ENCODE results near the gene MC1R. TPM values are rescaled to one million over a fixed set of nuclear protein-coding genes. Genes with fewer than 3 reads are reported as not detected.
A peak's percentile ranks its signal among the peaks of the same experiment; 100 is the strongest.

MC1R gene
- total RNA-seq, 1 donor from 2014 or later, result 2.9 TPM

DNA sequence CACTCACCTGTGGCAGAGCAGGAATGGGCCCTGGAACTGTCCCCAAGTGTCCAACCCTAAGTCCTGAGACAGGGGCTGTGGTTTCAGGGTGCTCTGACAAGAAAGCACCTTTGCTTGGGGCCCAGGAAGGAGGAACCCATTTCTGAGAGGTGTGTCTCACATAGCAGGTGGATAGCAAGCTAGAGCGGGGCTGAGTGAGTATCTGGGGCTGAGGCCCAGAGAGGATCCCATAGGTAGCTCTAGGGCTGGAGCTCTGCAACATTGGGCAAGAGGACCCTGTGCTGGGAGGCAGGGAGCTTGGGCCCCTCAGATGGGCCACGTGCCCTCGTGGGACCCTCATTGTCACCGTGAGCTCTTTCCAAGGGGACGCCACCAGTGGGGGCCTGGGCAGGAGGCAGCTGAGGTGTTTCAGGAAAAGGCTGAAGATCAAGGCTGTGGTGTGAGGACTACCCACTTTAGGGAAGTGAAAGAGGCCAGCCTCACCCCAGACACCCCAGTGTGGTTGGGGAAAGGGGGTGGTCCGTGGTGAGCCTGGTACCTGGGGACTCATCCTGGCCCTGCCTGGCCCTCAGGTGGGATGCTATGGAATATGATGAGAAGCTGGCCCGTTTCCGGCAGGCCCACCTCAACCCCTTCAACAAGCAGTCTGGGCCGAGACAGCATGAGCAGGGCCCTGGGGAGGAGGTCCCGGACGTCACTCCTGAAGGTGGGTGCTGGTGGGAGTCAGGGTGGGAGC lies 35.2 kb downstream of the MC1R start:
- Mint-ChIP-seq H3K4me3 (ENCODE audit: unreplicated experiment) (no peak overlapping the region), H3K27me3 (ENCODE audit: unreplicated experiment) (peaks cover 14% of the 10 kb centered on the region), H3K36me3 (ENCODE audit: low read depth, unreplicated experiment) (peaks cover 21% of the 10 kb centered on the region), H3K4me1 (ENCODE audit: unreplicated experiment) (peaks cover 7% of the 10 kb centered on the region), H3K9me3 (ENCODE audit: unreplicated experiment) (no peaks in the 10 kb centered on the region), H3K27ac (ENCODE audit: unreplicated experiment) (no peak overlapping the region)
- TF ChIP-seq, protein P1, sequence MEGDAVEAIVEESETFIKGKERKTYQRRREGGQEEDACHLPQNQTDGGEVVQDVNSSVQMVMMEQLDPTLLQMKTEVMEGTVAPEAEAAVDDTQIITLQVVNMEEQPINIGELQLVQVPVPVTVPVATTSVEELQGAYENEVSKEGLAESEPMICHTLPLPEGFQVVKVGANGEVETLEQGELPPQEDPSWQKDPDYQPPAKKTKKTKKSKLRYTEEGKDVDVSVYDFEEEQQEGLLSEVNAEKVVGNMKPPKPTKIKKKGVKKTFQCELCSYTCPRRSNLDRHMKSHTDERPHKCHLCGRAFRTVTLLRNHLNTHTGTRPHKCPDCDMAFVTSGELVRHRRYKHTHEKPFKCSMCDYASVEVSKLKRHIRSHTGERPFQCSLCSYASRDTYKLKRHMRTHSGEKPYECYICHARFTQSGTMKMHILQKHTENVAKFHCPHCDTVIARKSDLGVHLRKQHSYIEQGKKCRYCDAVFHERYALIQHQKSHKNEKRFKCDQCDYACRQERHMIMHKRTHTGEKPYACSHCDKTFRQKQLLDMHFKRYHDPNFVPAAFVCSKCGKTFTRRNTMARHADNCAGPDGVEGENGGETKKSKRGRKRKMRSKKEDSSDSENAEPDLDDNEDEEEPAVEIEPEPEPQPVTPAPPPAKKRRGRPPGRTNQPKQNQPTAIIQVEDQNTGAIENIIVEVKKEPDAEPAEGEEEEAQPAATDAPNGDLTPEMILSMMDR (IDR thresholded peaks at IDR 0.05; ENCODE audit: unreplicated experiment), result no peak
- DNase-seq (ENCODE audit: low spot score), result no peak

DNA sequence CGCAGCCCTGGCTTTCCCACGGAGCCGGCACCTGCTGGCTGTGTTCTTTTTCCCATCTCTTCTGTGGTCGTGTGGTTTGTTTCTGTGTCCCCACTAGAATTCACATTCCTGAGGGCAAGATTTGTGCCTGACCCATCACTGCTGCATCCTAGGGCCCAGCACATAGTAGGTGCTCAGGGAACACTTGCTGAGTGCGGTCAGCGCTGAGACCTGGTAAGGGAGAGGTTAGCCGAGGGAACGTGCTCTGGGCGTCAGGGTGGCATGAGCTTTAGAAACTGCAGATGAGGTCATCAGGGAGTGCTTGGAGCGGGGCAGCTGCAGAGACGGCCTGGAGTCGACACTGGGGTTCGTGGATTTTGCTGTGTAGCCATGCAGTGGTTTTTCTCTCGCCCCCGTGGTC lies 35.8 kb downstream of the MC1R start:
- DNase-seq (ENCODE audit: low spot score), result no peak
- TF ChIP-seq, protein P1 (IDR thresholded peaks at IDR 0.05; ENCODE audit: unreplicated experiment), result no peak
- no peak overlapping the region for H3K4me3 Mint-ChIP-seq (ENCODE audit: unreplicated experiment)
- peaks cover 7% of the 10 kb centered on the region for H3K4me1 Mint-ChIP-seq (ENCODE audit: unreplicated experiment)
- no peak overlapping the region for H3K27ac Mint-ChIP-seq (ENCODE audit: unreplicated experiment)
- peaks cover 14% of the 10 kb centered on the region for H3K27me3 Mint-ChIP-seq (ENCODE audit: unreplicated experiment)
- H3K36me3 Mint-ChIP-seq (ENCODE audit: low read depth, unreplicated experiment), result peaks cover 27% of the 10 kb centered on the region
- H3K9me3 Mint-ChIP-seq (ENCODE audit: unreplicated experiment), result no peaks in the 10 kb centered on the region

DNA sequence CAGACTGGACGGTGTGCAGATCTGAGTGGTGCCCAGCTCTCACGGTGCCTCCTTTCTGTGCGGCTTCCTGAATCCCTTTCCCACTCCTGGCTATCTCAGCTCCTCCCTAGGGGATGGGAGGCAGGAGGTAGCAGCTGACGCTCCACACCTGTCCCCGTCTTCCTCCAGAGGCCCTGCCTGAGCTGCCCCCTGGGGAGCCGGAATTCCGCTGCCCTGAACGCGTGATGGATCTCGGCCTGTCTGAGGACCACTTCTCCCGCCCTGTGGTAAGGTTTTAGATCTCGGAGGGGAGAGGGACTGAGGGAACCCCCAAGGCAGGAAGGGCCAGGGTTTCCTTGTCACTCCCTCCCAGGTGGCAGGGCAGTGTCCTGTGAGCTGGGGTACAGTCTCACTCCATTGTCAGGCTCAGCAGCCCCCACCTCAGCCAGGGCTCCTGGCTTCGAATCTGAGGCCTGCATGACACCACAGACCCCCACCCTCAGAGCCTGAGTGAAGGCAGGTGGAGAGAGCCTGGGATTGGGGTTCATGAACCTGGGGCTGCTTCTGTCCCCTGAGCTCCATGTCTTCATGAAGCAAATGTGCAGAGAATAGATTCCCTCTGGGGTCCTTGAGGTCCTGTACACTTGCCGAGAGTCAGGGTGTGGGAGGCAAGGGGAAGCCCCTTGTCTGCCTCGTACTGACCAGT lies 36.5 kb downstream of the MC1R start:
- H3K9me3 Mint-ChIP-seq (ENCODE audit: unreplicated experiment), result no peaks in the 10 kb centered on the region
- no peak overlapping the region for H3K4me3 Mint-ChIP-seq (ENCODE audit: unreplicated experiment)
- TF ChIP-seq, protein P1 (IDR thresholded peaks at IDR 0.05; ENCODE audit: unreplicated experiment), result no peak
- H3K27me3 Mint-ChIP-seq (ENCODE audit: unreplicated experiment), result peaks cover 8% of the 10 kb centered on the region
- peaks cover 3% of the 10 kb centered on the region for H3K4me1 Mint-ChIP-seq (ENCODE audit: unreplicated experiment)
- no peak overlapping the region for H3K27ac Mint-ChIP-seq (ENCODE audit: unreplicated experiment)
- peaks cover 32% of the 10 kb centered on the region for H3K36me3 Mint-ChIP-seq (ENCODE audit: low read depth, unreplicated experiment)
- DNase-seq (ENCODE audit: low spot score), result no peak

DNA sequence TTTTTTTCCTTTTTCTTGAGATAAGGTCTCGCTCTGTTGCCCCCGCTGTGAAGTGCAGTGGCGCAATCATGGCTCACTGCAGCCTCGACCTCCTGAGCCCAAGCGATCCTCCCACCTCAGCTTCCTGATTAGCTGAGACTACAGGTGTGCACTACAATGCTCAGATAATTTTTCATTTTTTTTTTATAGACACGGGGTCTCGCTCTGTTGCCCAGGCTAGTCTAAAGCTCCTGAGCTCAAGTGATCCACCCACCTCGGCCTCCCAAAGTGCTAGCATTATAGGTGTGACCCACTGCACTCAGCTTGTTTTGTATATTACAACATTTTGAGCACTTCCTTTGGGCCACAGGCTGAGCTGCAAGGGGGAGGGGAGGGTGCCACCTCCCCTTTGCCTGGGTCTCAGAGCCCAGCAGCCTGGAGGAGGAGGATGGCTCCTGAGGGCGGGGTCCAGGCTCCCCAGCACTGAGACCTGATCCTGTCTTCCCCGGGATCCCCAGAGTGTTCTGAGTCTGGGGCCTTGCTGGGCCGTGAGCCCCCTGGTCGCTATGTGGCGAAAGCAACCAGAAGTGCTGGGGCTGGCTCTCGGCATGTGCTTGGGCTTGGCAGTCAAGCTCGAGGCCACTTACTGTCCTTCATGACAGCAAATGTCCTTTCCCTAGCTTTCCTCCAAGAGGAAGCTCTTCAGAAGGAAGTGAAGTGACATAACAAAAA lies 38.0 kb downstream of the MC1R start:
- peaks cover 8% of the 10 kb centered on the region for H3K27me3 Mint-ChIP-seq (ENCODE audit: unreplicated experiment)
- H3K4me3 Mint-ChIP-seq (ENCODE audit: unreplicated experiment), result peak overlapping the region; percentile 47
- TF ChIP-seq, protein P1 (IDR thresholded peaks at IDR 0.05; ENCODE audit: unreplicated experiment), result no peak
- H3K36me3 Mint-ChIP-seq (ENCODE audit: low read depth, unreplicated experiment), result peaks cover 36% of the 10 kb centered on the region
- no peaks in the 10 kb centered on the region for H3K9me3 Mint-ChIP-seq (ENCODE audit: unreplicated experiment)
- peak overlapping the region; percentile 36 for H3K27ac Mint-ChIP-seq (ENCODE audit: unreplicated experiment)
- H3K4me1 Mint-ChIP-seq (ENCODE audit: unreplicated experiment), result peaks cover 2% of the 10 kb centered on the region
- no peak for DNase-seq (ENCODE audit: low spot score)
